ENCODE data around the gene RHOF.

The RHOF gene

GRCh38 chr12:121770813-121771625 is 22.5 kb downstream of the RHOF start:
- H2AFZ ChIP-seq (ENCODE audit: insufficient read depth, low read length, poor library complexity), result no peak overlapping the region
- no peak overlapping the region for H3K23ac ChIP-seq (ENCODE audit: low read length)
- H2BK5ac ChIP-seq (ENCODE audit: low read depth, low read length, poor library complexity), result no peak overlapping the region
- no peaks in the 10 kb centered on the region for H3K27me3 ChIP-seq (ENCODE audit: insufficient read depth, low read length)
- H4K91ac ChIP-seq (ENCODE audit: low read depth, low read length), result no peak overlapping the region
- no peak overlapping the region for H3K4ac ChIP-seq (ENCODE audit: low read depth, low read length)
- H3K36me3 ChIP-seq (ENCODE audit: control insufficient read depth in 1 of 2, insufficient read depth in 2 of 2, low read length in 2 of 2), result peaks cover 0 to 5% of the 10 kb centered on the region in 2 experiments
- peaks cover 6% of the 10 kb centered on the region for H3K79me1 ChIP-seq (ENCODE audit: low read length)
- no peaks in the 10 kb centered on the region for H3K9me3 ChIP-seq (ENCODE audit: insufficient read depth, low read depth, low read length)
- H3K14ac ChIP-seq (ENCODE audit: low read length), result no peak overlapping the region
- H3K4me1 ChIP-seq (ENCODE audit: control insufficient read depth in 1 of 2, insufficient read depth in 2 of 2, low read length in 2 of 2), result peaks cover 20 to 29% of the 10 kb centered on the region in 2 experiments
- no peak overlapping the region for H3K27ac ChIP-seq (ENCODE audit: low read depth, low read length)
- H4K12ac ChIP-seq (ENCODE audit: low read depth, low read length), result no peak overlapping the region
- no peak overlapping the region for H3K4me2 ChIP-seq (ENCODE audit: low read length)
- H3K18ac ChIP-seq (ENCODE audit: low read length), result no peak overlapping the region
- no peak overlapping the region for H4K8ac ChIP-seq (ENCODE audit: low read depth, low read length)
- no peak overlapping the region for H2BK120ac ChIP-seq (ENCODE audit: insufficient read depth, low read length, poor library complexity)
- WGBS (ENCODE audit: extremely low coverage, insufficient coverage, insufficient read length), result no CpG with 5 or more reads among the region's 25 CpGs
- no peak overlapping the region for H2BK12ac ChIP-seq (ENCODE audit: low read length)
- DNase-seq, result no peak
- H3K79me2 ChIP-seq (ENCODE audit: control insufficient read depth, insufficient read depth, low read length, poor library complexity), result no peaks in the 10 kb centered on the region
- H3K9ac ChIP-seq (ENCODE audit: low read length), result no peak overlapping the region
- no peak overlapping the region for H2AK5ac ChIP-seq (ENCODE audit: low read length)
- H3K4me3 ChIP-seq (ENCODE audit: low read depth, low read length), result no peak overlapping the region

DNA sequence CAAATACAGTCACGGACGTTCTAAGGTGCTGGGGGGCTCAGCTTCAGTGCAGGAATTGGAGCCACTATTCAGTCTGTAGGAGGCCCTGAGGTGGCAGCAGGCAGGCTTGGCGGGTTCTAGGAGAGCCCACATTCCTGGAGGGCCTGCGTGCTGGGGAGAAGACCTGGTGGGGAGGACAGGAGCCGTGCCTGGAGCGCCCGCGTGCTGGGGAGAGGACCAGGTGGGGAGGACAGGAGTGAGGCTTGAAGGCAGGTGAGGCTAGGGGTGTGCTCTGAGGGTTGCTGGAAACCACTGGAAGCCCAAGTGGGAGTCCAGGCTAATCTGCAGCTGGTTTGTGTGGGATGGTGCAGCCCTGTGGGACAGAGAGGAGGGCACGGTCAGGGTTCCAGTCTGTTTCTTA is 23.1 kb downstream of the RHOF start:
- H3K14ac ChIP-seq (ENCODE audit: low read length), result peak overlapping the region; percentile 21
- no peak overlapping the region for H4K8ac ChIP-seq (ENCODE audit: low read depth, low read length)
- H2AFZ ChIP-seq (ENCODE audit: insufficient read depth, low read length, poor library complexity), result no peak overlapping the region
- H3K9me3 ChIP-seq (ENCODE audit: insufficient read depth, low read depth, low read length), result no peaks in the 10 kb centered on the region
- DNase-seq, result no peak
- H3K23ac ChIP-seq (ENCODE audit: low read length), result no peak overlapping the region
- no peak overlapping the region for H4K91ac ChIP-seq (ENCODE audit: low read depth, low read length)
- H3K27ac ChIP-seq (ENCODE audit: low read depth, low read length), result peak overlapping the region; percentile 21
- H3K9ac ChIP-seq (ENCODE audit: low read length), result no peak overlapping the region
- no peak overlapping the region for H2BK5ac ChIP-seq (ENCODE audit: low read depth, low read length, poor library complexity)
- H3K4me1 ChIP-seq (ENCODE audit: control insufficient read depth in 1 of 2, insufficient read depth in 2 of 2, low read length in 2 of 2), result peaks cover 25 to 32% of the 10 kb centered on the region in 2 experiments
- H4K12ac ChIP-seq (ENCODE audit: low read depth, low read length), result no peak overlapping the region
- no peak overlapping the region for H2BK12ac ChIP-seq (ENCODE audit: low read length)
- no peak overlapping the region for H2AK5ac ChIP-seq (ENCODE audit: low read length)
- no CpG with 5 or more reads among the region's 9 CpGs for WGBS (ENCODE audit: extremely low coverage, insufficient coverage, insufficient read length)
- H3K27me3 ChIP-seq (ENCODE audit: insufficient read depth, low read length), result no peaks in the 10 kb centered on the region
- peaks cover 5% of the 10 kb centered on the region for H3K79me1 ChIP-seq (ENCODE audit: low read length)
- H3K4ac ChIP-seq (ENCODE audit: low read depth, low read length), result no peak overlapping the region
- H3K79me2 ChIP-seq (ENCODE audit: control insufficient read depth, insufficient read depth, low read length, poor library complexity), result no peaks in the 10 kb centered on the region
- no peaks in the 10 kb centered on the region for H3K36me3 ChIP-seq (ENCODE audit: control insufficient read depth in 1 of 2, insufficient read depth in 2 of 2, low read length in 2 of 2)
- H3K4me2 ChIP-seq (ENCODE audit: low read length), result no peak overlapping the region
- no peak overlapping the region for H3K18ac ChIP-seq (ENCODE audit: low read length)
- no peak overlapping the region for H3K4me3 ChIP-seq (ENCODE audit: low read depth, low read length)
- no peak overlapping the region for H2BK120ac ChIP-seq (ENCODE audit: insufficient read depth, low read length, poor library complexity)

- Histone ChIP-seq H3K18ac (ENCODE audit: low read length) (no peak overlapping the region), H3K27ac (ENCODE audit: low read depth, low read length) (no peak overlapping the region), H4K8ac (ENCODE audit: low read depth, low read length) (no peak overlapping the region), H2AFZ (ENCODE audit: insufficient read depth, low read length, poor library complexity) (no peak overlapping the region), H4K91ac (ENCODE audit: low read depth, low read length) (no peak overlapping the region), H3K9ac (ENCODE audit: low read length) (no peak overlapping the region), H3K4ac (ENCODE audit: low read depth, low read length) (no peak overlapping the region), H2AK5ac (ENCODE audit: low read length) (no peak overlapping the region), H3K4me1 (ENCODE audit: control insufficient read depth in 1 of 2, insufficient read depth in 2 of 2, low read length in 2 of 2) (peaks cover 27 to 31% of the 10 kb centered on the region in 2 experiments), H2BK5ac (ENCODE audit: low read depth, low read length, poor library complexity) (no peak overlapping the region), H3K9me3 (ENCODE audit: insufficient read depth, low read depth, low read length) (no peaks in the 10 kb centered on the region), H2BK12ac (ENCODE audit: low read length) (no peak overlapping the region), H3K4me2 (ENCODE audit: low read length) (no peak overlapping the region), H4K12ac (ENCODE audit: low read depth, low read length) (no peak overlapping the region), H3K27me3 (ENCODE audit: insufficient read depth, low read length) (no peaks in the 10 kb centered on the region), H3K23ac (ENCODE audit: low read length) (no peak overlapping the region), H3K4me3 (ENCODE audit: low read depth, low read length) (no peak overlapping the region), H3K14ac (ENCODE audit: low read length) (no peak overlapping the region), H3K79me1 (ENCODE audit: low read length) (peaks cover 5% of the 10 kb centered on the region), H3K79me2 (ENCODE audit: control insufficient read depth, insufficient read depth, low read length, poor library complexity) (no peaks in the 10 kb centered on the region), H2BK120ac (ENCODE audit: insufficient read depth, low read length, poor library complexity) (no peak overlapping the region), H3K36me3 (ENCODE audit: control insufficient read depth in 1 of 2, insufficient read depth in 2 of 2, low read length in 2 of 2) (no peaks in the 10 kb centered on the region)
- DNase-seq, result no peak
- WGBS (ENCODE audit: extremely low coverage, insufficient coverage, insufficient read length), result no CpG with 5 or more reads among the region's 11 CpGs
Measured at GRCh38 chr12:121769831-121770301, 23.6 kb downstream of the RHOF start.

- Histone ChIP-seq H3K18ac (ENCODE audit: low read length) (no peak overlapping the region), H4K91ac (ENCODE audit: low read depth, low read length) (no peak overlapping the region), H2BK12ac (ENCODE audit: low read length) (no peak overlapping the region), H2AK5ac (ENCODE audit: low read length) (no peak overlapping the region), H3K27me3 (ENCODE audit: insufficient read depth, low read length) (no peaks in the 10 kb centered on the region), H4K12ac (ENCODE audit: low read depth, low read length) (no peak overlapping the region), H3K27ac (ENCODE audit: low read depth, low read length) (no peak overlapping the region), H2BK120ac (ENCODE audit: insufficient read depth, low read length, poor library complexity) (no peak overlapping the region), H3K9ac (ENCODE audit: low read length) (no peak overlapping the region), H2AFZ (ENCODE audit: insufficient read depth, low read length, poor library complexity) (no peak overlapping the region), H3K79me2 (ENCODE audit: control insufficient read depth, insufficient read depth, low read length, poor library complexity) (no peaks in the 10 kb centered on the region), H3K4ac (ENCODE audit: low read depth, low read length) (no peak overlapping the region), H3K4me3 (ENCODE audit: low read depth, low read length) (no peak overlapping the region), H3K23ac (ENCODE audit: low read length) (no peak overlapping the region), H3K4me1 (ENCODE audit: control insufficient read depth in 1 of 2, insufficient read depth in 2 of 2, low read length in 2 of 2) (peaks cover 22 to 26% of the 10 kb centered on the region in 2 experiments), H3K79me1 (ENCODE audit: low read length) (peaks cover 2% of the 10 kb centered on the region), H4K8ac (ENCODE audit: low read depth, low read length) (no peak overlapping the region), H3K36me3 (ENCODE audit: control insufficient read depth in 1 of 2, insufficient read depth in 2 of 2, low read length in 2 of 2) (no peaks in the 10 kb centered on the region), H3K14ac (ENCODE audit: low read length) (no peak overlapping the region), H3K9me3 (ENCODE audit: insufficient read depth, low read depth, low read length) (no peaks in the 10 kb centered on the region), H2BK5ac (ENCODE audit: low read depth, low read length, poor library complexity) (no peak overlapping the region), H3K4me2 (ENCODE audit: low read length) (no peak overlapping the region)
- no CpG with 5 or more reads among the region's 9 CpGs for WGBS (ENCODE audit: extremely low coverage, insufficient coverage, insufficient read length)
- DNase-seq, result no peak
Measured at GRCh38 chr12:121769297-121769830, 24.1 kb downstream of the RHOF start.

All from trophoblast cell (in vitro differentiated cells and primary cell).